ENCODE measurements around the gene TBC1D9B.
"Not testable (repeated sequence)": the region's sequence is repeated elsewhere in the genome, so short reads cannot be mapped to it uniquely, and the experiment has no call there.

The TBC1D9B gene

DNA sequence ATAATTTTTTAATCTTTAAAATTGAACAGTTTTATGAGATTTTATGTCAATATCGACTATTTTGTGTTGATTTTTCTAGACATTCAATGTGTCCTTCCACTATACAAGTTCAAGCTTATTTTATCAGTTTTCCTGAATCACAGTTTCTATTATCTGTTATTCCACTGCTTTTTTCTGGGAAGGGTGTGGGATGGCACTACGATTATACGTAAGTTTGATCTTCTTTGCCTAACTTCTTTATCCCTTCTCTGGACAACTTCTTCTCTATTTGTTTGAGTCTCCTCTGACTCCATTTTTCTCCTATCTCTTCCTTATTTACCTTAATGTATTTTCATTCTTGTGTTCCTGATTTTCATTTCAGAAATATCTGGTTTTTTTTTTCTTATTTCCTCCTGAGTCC lies 24.5 kb downstream of the TBC1D9B start:
- DNase-seq: no peak

DNA sequence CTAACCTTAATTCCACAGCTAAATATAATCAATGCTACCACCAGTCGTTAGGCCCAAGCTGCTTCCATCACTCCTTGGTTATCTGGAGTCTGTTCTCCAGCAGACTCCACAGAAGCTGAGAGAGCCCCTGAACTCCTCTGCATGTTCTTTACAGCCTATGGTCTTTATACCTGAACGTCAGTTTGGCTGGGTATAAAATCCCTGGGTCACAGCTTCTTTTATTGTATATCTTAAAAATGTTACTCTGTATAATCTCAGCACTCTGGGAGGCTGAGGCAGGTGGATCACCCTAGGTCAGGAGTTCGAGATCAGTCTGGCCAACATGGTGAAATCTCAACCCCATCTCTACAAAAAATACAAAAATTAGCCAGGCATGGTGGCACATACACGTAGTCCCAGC lies 25.4 kb downstream of the TBC1D9B start:
- DNase-seq: no peak

DNA sequence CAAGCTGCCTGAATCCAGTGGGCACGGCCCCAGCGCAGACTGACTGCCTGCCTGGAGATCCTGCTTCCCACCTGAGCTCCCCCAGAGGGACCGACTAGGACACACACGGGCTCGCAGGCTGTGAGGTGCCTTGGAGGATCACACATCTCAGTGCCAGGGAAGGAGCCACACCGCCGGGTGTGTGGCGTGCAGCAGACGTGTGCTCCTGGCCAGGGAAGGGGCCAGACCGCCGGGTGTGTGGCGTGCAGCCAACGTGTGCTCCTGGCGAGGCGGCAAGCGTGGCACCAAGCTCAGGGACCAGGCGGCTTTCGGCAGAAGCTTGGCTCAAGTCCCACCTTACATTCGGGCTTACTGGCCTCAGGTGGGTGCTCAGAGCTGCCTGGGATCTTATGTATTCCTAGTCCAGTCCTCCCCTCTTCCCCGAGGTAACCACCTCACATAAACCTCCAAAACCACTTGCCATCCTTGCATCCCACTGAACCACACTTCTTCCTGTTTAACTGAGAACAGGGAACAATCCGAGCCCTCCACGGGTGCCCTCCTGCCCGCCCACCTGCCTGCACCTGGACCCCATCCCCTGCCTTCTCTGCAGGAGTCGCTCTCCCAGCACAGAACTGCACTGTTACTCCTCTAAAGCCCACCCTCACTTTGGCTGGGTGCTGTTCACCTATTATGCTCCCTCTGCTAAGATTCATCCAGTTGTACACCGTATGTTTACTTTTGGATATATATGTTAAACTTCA lies 26.7 kb downstream of the TBC1D9B start:
- no peak for DNase-seq

DNA sequence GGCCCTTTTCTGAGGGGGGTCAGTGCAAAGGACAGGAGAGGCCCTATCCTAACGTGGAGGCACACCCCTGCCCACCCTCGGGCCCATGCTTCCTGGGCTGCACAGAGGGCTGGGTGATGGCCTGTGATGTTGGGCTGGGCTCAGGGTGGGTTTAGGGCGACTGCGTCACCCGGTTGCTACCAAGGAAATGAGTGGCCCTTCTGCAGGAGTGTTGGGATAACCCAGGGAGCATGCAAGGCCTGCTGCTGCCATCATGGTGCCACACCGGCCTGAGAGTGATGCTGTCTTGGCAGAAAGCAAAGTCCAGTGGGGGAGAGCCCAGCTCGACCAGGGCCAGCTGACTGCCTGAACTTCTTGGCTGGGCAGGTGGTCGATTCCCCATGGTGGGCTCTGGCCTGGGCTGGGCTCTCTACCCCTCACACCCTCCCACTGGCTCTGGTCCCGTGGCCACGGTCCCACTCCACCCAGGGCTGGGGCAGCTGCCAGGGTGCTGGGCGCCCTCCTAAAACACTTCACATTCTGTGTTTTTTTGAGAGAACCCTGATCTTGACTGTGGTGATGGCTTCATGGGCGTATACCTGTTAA lies 27.5 kb downstream of the TBC1D9B start:
- DNase-seq: no peak

DNA sequence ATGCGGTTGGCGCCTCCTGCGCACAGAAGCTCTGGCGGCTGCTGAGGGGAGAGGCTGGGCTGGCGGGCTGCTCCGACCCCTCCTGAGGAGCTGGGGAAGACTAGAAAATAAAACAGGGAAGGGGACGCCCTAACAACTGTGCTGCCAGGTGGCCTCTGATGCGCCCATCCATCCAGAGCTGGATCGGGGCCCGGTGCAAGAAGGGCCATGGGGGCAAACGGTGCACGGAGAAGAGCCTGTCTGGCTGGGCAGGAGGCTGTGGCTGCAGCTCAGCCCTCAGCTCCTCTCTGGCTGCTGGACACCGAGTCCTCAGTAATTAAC lies 28.0 kb downstream of the TBC1D9B start:
- no peak for DNase-seq

DNA sequence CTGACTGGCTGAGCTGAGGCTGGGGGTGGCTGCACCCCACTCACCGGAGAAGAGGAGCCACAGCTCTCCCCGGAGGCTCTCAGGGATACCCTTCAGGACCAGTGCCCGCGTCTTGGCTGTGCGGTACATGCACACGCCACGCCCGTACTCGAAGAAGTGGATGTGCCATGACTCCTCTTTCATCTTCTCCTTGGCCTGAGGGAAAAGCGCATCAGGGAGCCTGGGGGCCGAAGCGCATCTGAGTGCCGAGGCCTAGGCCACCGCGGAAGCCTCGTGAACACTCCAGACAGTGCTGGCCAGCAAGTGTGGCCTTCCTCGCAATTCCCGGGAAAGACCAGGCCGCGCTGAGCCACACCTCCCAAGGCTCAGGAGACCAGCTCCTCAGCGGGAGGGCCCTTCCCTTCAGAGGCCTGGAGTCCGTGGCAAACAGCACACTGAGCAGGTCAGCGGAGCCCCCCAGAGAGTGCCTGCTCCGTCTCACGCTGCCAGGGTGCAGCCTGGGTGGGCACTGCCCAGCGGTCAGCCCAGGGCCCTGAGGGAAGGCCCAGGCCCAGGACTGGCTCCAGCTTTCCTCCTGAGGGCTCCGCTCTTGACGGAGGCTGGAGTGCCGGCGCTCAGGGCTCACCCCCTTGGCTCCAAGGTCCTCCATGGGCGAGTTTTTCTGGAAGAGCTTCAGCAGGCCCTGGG lies 28.6 kb downstream of the TBC1D9B start:
- no peak for DNase-seq

DNA sequence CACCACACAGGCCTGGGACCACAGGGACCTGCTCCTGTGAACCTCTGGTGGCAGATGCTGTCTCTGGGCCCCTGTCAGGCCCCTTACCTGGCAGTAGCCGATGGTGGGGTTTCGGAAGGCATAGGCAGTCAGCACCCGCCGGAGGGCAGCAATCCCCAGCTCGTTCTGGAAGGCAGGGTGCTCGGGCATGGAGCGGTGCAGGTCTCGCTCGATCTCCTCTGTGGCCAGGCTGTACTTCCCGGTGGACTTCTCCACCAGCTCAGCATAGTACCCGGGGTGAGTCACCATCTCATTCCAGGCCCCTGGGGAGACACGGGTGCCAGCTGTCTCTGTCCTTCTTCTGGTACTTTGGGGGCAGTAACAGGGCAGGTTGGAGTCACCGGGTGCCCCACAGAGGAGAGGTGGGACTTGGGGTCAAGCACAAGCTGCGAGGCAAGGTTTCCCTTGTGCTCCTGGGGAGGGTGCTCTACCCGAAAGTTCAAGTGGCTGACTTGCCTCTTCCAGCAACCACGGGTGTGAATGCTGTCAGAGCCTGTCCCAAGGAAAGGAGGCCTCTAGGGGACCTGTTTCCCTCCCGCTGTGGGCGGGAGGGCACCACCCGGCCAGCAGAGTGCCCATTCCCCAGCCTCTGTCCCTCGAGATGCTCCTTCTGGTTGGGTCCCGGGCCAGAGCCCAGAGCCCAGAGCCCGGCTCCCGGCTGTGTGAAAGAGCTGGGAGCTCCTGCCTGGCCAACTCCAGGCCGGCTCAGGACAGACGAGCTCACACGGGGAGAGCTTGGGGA lies 29.3 kb downstream of the TBC1D9B start:
- no peak for DNase-seq

DNA sequence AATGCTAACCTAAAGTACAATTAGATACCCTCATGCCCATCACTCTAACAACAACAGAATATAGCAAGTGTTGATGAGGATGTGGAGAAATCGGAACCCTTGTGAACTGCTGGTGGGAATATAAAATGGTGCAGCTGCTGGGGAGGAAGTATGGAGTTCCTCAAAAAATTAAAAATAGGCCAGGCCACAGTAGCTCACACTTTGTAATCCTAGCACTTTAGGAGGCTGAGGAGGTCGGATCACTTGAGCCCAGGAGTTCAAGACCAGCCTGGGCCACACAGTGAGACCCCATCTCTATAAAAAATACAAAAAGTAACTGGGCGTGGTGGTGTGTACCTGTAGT lies 31.1 kb downstream of the TBC1D9B start:
- DNase-seq: no peak

DNA sequence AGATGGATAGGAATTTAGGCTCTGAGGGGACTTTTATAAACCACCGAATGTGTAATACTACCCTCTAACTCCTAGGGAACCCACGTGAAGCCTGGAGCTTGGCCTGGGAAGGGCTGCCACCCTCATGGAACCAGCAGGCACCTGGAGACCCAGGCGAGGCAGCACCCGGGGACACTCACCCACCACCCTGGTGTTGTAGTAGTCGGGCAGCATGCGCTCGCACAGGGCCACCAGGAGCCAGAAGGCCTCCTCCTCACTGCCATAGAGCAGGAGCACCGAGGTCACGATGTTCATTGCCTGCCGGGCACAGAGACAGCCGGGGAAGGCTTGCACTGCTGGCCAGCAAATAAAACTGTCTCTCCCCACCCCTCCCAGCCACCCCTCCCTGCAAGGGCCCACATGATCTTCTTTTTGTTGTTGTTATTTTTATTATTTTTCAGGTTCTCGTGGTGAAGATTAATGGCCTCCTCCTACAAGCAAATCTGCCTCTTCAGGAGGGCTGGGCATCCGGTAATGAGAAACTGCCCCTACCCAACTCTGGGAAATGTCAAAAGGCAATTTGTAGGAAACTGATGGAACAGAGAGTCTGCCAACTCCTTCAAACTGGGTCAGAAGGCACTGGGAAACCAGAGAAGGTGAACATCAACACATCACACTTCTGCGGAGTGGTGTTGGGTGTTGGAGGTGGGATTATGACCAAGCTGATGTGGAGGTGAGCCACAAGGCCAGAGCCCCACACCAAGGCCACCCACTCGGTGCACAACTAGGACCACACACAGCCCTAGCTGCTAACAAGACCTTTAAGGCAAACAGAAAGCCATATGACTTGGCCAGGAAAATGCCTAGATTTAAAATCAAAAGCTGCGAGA lies 31.7 kb downstream of the TBC1D9B start:
- DNase-seq: no peak

DNA sequence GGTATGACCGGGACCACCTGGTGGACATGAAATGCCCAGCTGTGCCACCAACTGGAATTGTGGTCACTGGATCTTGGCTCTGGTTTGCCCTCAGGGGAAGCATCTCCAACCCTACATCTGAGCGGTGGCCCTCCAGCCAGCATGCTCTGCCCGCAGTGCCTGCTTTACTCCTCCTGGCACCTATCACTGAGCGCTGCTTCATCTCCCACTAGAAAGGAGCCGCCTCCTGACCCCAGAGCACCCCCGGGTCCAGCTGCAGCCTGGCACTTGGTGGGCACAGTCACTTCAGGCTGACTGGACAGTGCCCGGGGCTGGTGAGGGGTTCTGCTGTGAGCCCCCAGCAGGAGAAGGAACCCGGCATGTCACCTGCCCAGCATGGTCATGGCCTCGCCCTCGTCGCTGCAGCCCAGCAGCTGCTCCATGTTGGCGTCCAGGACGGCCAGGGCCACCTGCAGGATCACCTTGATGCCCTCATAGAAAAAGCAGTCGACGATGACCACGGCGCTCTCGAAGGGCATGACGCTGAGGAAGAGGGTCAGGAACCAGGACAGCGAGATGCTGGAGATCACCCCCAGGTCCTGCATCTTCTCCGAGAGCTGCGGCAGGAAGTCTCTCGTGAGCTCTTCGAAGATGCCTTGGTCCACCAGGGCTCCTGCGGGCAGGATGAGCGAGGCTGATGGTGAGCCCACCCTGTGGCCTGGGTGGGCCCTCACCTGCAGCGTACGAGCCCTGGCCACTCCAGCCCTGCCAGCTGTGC lies 33.0 kb downstream of the TBC1D9B start:
- no peak for DNase-seq

DNA sequence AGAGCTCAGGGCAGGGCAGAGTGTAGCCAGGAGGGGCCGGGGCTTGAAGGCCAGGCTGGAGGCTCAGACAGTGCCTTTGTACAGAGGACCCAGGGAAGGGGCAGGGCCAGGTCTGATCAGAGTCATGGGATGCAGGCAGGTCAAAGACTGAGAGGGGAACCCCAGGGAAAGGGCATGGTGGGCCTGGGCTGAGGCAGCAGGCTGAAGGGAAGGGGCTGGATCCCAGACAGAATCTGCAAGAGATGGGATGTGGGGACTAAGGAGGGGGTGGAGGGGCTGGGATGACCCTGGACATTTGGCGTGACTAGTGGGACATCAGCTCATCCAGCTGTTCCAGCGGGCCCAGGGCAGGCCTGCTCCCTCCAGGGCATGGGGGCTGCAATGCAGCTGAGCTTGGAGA lies 33.6 kb downstream of the TBC1D9B start:
- DNase-seq: no peak

DNA sequence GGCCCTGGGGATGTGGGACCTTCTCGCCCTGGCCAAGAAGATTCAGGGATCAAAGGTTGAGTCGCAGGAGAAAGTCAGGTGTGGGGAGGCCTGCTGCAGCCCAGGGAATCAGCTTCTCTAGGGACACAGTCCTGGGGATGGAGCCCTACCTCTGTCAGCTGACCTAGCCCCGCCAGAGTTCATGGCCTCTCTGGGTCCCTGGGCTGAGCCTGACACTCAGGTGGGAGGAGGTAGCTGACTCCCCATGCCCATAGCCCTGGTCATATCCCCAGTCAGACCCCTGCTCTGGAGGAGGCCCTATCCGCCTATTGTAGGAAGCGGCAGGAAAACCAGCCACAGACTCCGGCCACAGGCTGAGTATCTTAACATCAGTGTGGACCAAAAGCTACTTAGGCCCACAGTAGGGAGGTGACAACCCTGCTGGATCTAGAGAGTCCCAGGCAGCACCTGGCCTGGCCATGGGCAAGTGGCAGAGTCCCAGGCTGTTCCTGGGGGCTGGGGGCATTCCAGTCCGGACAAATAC lies 34.0 kb downstream of the TBC1D9B start:
- DNase-seq: no peak

DNA sequence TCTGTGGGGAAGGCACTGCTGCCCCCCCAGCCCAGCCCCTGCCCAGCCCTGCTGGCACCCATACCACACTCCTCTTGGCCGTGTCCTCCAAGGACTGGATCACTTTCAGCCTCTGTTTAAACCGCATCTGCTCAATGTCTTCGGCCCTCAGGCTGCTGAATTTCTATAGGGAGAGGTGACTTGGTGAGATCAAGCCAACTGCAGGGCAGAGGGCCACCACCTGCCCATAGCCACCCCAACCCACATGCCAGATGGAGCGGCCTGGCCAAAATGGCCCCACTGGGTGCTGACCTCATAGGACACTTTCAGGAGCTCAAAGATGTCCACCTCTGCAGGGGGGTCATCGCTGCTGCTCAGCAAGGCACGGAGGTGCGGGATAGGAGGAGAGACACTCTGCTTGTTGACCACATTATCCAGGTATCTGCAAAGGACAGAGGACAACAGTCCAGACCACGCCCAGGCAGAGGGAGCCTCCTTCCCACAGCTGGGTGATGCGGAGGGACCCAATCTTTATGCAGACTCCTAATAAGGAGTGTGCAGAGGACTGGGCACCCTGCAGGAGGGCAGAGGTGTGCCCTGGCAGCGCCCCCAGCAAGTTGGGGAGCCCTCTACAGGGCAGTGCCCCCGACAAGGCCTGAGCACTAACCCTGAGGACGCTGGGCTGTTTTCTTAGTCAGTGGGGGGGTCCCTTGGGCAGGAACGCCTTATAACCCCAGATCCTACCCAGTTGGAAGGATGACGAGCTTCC lies 34.7 kb downstream of the TBC1D9B start:
- DNase-seq: no peak

DNA sequence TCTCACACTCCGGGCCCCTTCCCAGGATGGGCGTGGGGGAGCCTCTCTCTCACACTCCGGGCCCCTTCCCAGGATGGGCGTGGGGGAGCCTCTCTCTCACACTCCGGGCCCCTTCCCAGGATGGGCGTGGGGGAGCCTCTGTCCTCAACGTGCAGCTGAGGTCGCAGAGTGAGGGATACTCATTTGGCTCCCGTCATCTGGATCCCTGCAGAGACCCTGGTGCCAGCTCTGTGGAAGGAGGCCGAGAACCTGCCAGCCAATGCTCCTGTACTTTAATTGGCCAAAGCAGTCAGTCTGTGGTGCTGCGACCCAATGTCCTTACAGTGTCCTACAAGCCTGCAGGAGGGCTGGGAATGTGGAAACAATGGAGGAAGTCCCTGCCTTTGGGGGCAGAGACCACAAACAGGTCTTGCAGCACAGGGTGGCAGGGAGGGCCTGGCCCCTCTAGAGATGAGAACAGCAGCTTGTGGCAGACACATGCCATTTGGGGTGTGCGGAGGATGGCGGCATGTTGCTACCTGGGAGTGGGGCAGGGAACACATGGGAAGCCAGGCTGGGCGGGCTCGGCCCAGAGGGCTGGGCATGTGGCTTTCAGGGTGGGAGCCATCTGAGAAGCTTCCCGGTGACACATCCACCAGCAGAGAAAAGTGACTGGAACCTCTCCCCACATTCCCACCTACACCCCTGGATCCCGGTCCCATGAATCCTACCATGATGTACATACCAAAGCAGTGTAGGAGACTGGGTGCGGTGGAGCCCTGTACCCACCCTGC lies 35.5 kb downstream of the TBC1D9B start:
- no peak for DNase-seq

DNA sequence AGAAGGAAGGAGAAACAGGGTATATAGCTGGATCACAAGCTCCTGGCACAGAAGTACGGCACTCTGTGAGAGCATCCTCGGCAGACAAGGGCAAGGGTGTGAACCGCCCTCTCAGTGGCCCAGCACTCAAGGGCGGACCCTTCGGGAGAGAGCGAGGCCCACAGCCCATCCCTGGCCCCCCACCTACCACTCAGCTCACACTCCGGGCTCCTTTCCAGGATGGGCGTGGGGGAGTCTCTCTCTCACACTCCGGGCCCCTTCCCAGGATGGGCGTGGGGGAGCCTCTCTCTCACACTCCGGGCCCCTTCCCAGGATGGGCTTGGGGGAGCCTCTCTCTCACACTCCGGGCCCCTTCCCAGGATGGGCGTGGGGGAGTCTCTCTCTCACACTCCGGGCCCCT lies 36.2 kb downstream of the TBC1D9B start:
- not testable (repeated sequence) for DNase-seq

DNA sequence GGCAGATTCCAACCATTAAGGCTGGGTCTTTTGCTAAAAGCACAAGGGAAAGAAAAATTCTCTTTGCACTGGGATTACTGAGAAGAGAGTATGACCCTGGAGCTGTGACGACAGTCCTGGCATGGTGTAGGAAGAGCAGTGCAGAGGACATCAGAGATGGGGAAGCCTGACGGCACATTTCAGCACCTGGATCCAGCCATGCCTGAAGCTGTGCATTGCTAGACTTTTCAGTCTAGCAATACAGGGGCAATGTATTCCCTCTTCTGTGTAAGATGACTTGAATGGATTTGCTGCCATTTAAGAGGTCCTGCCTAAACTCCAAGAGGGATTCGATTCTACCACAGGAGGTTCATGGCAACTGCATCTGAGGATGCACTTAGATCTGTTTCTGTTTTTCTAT lies 36.7 kb downstream of the TBC1D9B start:
- no peak for DNase-seq

DNA sequence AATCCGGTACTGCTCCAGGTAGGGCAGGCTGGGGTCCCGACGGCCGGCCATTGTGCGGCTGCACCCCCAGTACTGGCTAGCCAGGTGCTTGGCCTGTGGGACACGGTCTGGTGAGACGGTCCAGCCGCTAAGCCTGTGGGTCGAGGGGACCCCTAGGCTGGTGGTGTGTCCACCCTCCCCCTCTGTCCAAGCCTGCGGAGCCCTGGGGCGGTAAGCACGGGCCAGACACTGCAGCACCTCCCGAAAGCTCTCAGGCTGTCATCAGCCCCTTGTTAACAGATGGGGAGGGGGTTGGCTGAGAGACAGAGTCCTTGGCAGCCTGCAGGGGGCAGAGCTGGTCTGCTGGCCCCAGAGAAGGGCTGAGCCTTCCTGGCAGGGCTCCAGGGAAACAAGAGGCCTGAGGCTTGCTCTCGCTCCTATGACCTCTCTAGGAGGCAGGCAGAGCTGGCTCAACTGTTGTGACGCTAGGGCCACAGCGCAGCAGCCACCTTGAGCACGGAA lies 37.2 kb downstream of the TBC1D9B start:
- DNase-seq: peak; percentile 46

DNA sequence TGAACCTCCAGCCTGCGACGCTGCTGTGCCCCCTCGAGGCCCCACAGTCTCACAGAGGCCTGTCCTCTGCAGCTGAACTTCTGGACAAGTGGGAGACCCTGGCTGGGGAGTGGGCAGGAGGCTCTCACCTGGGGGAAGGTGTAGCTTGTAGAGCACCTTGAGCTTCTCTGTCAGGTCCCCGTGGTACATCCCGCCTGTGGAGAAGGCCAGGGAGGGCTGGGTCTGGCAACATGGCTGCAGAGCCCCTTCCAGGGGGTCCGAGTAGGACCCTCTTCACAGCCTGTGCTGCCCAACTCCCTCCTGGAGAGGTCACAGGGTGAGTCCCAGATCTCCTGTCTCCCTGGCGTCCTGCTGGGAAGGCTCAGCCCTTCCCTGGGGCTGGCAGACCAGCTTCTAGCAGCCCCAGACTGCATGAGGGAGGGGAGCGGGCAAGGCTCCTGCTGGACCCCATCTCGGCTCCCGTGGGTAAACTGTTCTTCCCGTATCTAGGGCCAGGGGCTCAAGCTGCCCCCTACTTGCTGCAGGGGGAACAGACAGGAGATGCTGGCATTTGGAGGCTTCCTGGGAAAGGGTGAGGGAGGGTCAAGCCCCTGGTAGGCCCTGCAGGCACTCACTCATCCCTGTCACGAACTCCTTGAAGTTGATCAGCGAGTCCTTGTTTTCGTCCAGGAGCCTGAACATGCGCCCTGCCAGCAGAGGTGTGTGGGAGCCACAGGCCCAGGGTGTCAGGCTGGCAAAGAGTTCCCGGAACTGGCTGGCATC lies 37.9 kb downstream of the TBC1D9B start:
- no peak for DNase-seq

DNA sequence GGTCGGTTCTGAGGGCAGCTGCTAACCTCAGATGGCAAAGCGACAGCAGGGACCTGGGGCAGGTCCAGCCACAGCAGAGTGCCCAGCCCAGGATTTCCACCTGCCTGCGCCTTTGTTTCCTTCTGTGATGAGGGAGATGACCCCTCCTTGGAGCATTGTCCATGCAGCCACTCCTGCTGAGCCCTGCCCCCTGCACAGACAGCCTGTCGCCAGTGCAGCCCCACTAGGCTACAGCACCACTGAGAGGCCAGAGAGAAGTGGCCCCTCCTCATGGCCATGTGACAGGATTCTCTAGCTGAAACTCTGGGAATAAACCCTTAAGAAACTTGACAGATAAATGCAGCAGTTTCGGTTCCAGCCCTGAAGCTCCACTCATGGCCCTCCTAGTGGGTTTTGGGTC lies 38.6 kb downstream of the TBC1D9B start:
- no peak for DNase-seq

All from DMS53 (cell line).